ENCODE results near the gene OR52L1.

OR52L1 gene

DNA sequence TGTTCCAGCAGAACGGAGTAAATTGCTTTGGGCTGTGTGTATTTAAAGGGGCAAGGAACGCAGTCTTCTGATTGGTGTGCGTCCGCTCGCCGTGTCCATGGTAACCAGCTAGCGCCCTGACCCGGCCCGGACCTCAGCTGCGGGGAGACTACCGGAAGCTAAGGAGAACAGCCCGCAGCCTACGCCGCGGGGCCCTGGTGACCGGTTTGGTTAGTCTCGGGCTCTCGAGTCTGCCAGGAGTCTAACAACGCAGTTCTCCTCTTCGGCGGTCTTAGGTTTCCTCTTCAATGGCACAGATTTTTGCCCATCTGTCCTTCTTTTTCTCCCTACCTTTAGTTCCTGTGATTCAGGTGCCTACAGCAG lies 48.2 kb downstream of the OR52L1 start:
- DNase-seq = no peak

DNA sequence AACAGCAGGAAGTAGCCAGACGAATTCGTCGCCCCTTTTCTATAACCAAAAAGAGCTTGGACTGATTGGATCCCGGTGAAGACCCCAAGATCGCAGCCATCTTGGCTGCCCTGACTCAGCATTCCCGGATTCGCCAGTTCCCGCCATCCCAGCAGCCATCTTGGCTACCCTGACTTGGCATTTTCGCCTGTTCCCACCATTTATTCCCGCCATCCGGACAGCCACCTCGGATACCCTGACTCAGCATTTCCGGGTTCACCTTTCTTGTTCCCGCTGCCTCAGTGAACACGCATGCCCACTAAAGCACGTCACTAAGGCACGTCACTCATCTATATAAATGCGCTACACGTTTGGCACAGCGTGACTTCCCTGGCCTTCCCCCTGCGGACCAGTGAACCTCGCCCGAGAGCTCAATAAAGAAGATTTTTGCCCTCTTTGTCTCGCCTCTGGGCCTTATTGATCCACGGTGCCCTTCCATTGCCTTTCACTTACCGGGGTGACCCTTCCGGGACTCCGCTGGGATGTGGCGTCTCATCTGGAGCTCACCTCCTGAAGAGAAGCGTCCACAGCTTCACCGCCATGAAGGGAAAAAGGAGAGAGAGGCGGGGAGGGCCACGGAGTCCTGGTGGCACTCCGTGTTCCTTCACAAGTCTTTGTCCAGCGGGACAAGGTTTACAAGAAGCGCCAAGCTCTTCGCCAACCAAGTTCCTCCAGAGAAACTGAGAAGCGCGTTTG lies 48.8 kb downstream of the OR52L1 start:
- DNase-seq = peak; percentile 42

All from activated effector memory CD4-positive, alpha-beta T cell treated with anti-CD3 and anti-CD28 coated beads, Interleukin-2, amount 50 U/mL, for 16 hours (primary cell).